ENCODE measurements around the gene CSNK1A1L. TPM values are rescaled to one million over a fixed set of nuclear protein-coding genes. Genes with fewer than 3 reads are reported as not detected.

Gene CSNK1A1L
- total RNA-seq, 1 donor from 2014 or later, result not detected

- no peak for DNase-seq
Observed at GRCh38 chr13:37106642-37107041, 1.2 kb upstream of the CSNK1A1L start.

- DNase-seq, result no peak
Observed at GRCh38 chr13:37102896-37103295, 2.6 kb downstream of the CSNK1A1L start.

- DNase-seq, result no peak
Observed at GRCh38 chr13:37101201-37101600, 4.3 kb downstream of the CSNK1A1L start.

- no peak for DNase-seq
Observed at GRCh38 chr13:37100731-37101130, 4.7 kb downstream of the CSNK1A1L start.

- no peak for DNase-seq
Observed at GRCh38 chr13:37097076-37097475, 8.4 kb downstream of the CSNK1A1L start.

- DNase-seq, result no peak
Observed at GRCh38 chr13:37094840-37095239, 10.6 kb downstream of the CSNK1A1L start.

GRCh38 chr13:37094099-37094498 lies 11.4 kb downstream of the CSNK1A1L start:
- DNase-seq, result no peak

- DNase-seq, result no peak
Observed at GRCh38 chr13:37091835-37092234, 13.6 kb downstream of the CSNK1A1L start.

- DNase-seq, result no peak
Observed at GRCh38 chr13:37090912-37091311, 14.6 kb downstream of the CSNK1A1L start.

GRCh38 chr13:37089495-37089894 lies 16.0 kb downstream of the CSNK1A1L start:
- no peak for DNase-seq

- DNase-seq, result no peak
Observed at GRCh38 chr13:37087486-37087885, 18.0 kb downstream of the CSNK1A1L start.

GRCh38 chr13:37085606-37086005 lies 19.9 kb downstream of the CSNK1A1L start:
- DNase-seq, result no peak

- no peak for DNase-seq
Observed at GRCh38 chr13:37076818-37077217, 28.6 kb downstream of the CSNK1A1L start.

GRCh38 chr13:37075164-37075563 lies 30.3 kb downstream of the CSNK1A1L start:
- no peak for DNase-seq

- peak; percentile 61 for DNase-seq
Observed at GRCh38 chr13:37074703-37075102, 30.8 kb downstream of the CSNK1A1L start.

GRCh38 chr13:37072024-37072423 lies 33.4 kb downstream of the CSNK1A1L start:
- no peak for DNase-seq

- no peak for DNase-seq
Observed at GRCh38 chr13:37070956-37071355, 34.5 kb downstream of the CSNK1A1L start.

GRCh38 chr13:37070145-37070695 lies 35.2 kb downstream of the CSNK1A1L start:
- DNase-seq, result no peak

GRCh38 chr13:37069597-37070103 lies 35.8 kb downstream of the CSNK1A1L start:
- DNase-seq, result no peak

GRCh38 chr13:37068962-37069361 lies 36.5 kb downstream of the CSNK1A1L start:
- peak; percentile 38 for DNase-seq

GRCh38 chr13:37067874-37068273 lies 37.6 kb downstream of the CSNK1A1L start:
- DNase-seq, result no peak

- no peak for DNase-seq
Observed at GRCh38 chr13:37065890-37066526, 39.5 kb downstream of the CSNK1A1L start.

- DNase-seq, result no peak
Observed at GRCh38 chr13:37059848-37060192, 45.6 kb downstream of the CSNK1A1L start.
